WTC11 (cell line): ENCODE measurements around the gene MAPKAPK5. TPM values are rescaled to one million over a fixed set of nuclear protein-coding genes. Genes with fewer than 3 reads are reported as not detected.

Source experiments
- ATAC-seq: fragments of 200-7000 bp; cut with Tn5 transposase; 2 replicates; pipeline ENCODE4 v1.10.0; 2021; ENCODE audit warnings: mild to moderate bottlenecking, moderate library complexity
- CTCF ChIA-PET: fragments of 300-600 bp; sonication (Branson Sonifier 250); formaldehyde crosslinking; loops from one replicate; lab custom pipeline; 2021; ENCODE audit warnings: antibody characterized with exemption; lab: Charles Lee
- POLR2A ChIA-PET: fragments of 350-600 bp; sonication (Branson Sonifier 250); formaldehyde crosslinking; loops from one replicate; lab custom pipeline; 2021; ENCODE audit warnings: antibody characterized with exemption; lab: Charles Lee
- DNase-seq: peaks from one replicate; pipeline ENCODE4 v3.0.0; 2021; ENCODE audit warnings: low spot score
- H3K27ac Mint-ChIP-seq: 2 replicates; pipeline ENCODE4 v1.8.0; 2021; ENCODE audit warnings: mixed read lengths
- H3K27me3 Mint-ChIP-seq: 2 replicates; pipeline ENCODE4 v1.8.0; 2021; ENCODE audit warnings: low read depth, mild to moderate bottlenecking, moderate library complexity, mixed read lengths
- H3K36me3 Mint-ChIP-seq: 2 replicates; pipeline ENCODE4 v1.8.0; 2021; ENCODE audit warnings: mixed read lengths
- H3K4me1 Mint-ChIP-seq: 2 replicates; pipeline ENCODE4 v1.8.0; 2022; ENCODE audit warnings: mixed read lengths
- H3K4me3 Mint-ChIP-seq: 2 replicates; pipeline ENCODE4 v1.8.0; 2021; ENCODE audit warnings: mild to moderate bottlenecking, moderate library complexity, mixed read lengths
- H3K9me3 Mint-ChIP-seq: 2 replicates; pipeline ENCODE4 v1.8.0; 2021; ENCODE audit warnings: mixed read lengths
- AFF4 ChIP-seq: sonication (generic); formaldehyde crosslinking; IDR thresholded peaks from 2 replicates; pipeline ENCODE4 v1.8.1; 2023; ENCODE audit warnings: mild to moderate bottlenecking, missing genetic modification reagents, borderline replicate concordance
- AR ChIP-seq: fragments of 250-450 bp; sonication (Bioruptor Pico); IDR thresholded peaks from 2 replicates; pipeline ENCODE4 v1.9.0; 2021; ENCODE audit warnings: mild to moderate bottlenecking
- ATF1 ChIP-seq: sonication (generic); formaldehyde crosslinking; IDR thresholded peaks from 2 replicates; pipeline ENCODE4 v1.8.1; 2023; ENCODE audit warnings: mild to moderate bottlenecking, moderate library complexity, missing genetic modification reagents
- ATF6 ChIP-seq: sonication (generic); formaldehyde crosslinking; IDR thresholded peaks from 2 replicates; pipeline ENCODE4 v1.8.1; 2023; ENCODE audit warnings: mild to moderate bottlenecking, missing genetic modification reagents
- CTCF ChIP-seq: fragments of 200-600 bp; IDR thresholded peaks from 2 replicates; pipeline ENCODE4 v1.8.0; 2022; ENCODE audit warnings: antibody characterized with exemption
- ESRRA ChIP-seq: sonication (generic); formaldehyde crosslinking; IDR thresholded peaks from 2 replicates; pipeline ENCODE4 v1.8.1; 2022; ENCODE audit warnings: mild to moderate bottlenecking, missing genetic modification reagents, borderline replicate concordance
- FOXK1 ChIP-seq: sonication (generic); formaldehyde crosslinking; IDR thresholded peaks from 2 replicates; pipeline ENCODE4 v1.8.0; 2022; ENCODE audit warnings: mild to moderate bottlenecking, moderate library complexity, missing genetic modification reagents
- GTF2I ChIP-seq: fragments of 250-450 bp; sonication (Bioruptor Pico); conservative IDR thresholded peaks from 2 replicates; pipeline ENCODE4 v1.4.0; 2021; ENCODE audit warnings: mild to moderate bottlenecking
- HMGA2 ChIP-seq: fragments of 250-450 bp; sonication (Bioruptor Pico); IDR thresholded peaks from 2 replicates; pipeline ENCODE4 v1.4.0; 2021; ENCODE audit warnings: mild to moderate bottlenecking, moderate library complexity
- JUN ChIP-seq: sonication (generic); formaldehyde crosslinking; IDR thresholded peaks from 2 replicates; pipeline ENCODE4 v1.8.0; 2023; ENCODE audit warnings: mild to moderate bottlenecking, missing genetic modification reagents
- MLX ChIP-seq: sonication (generic); formaldehyde crosslinking; IDR thresholded peaks from 2 replicates; pipeline ENCODE4 v1.8.1; 2023; ENCODE audit warnings: mild to moderate bottlenecking, missing genetic modification reagents, moderate library complexity
- PREB ChIP-seq: sonication (generic); formaldehyde crosslinking; IDR thresholded peaks from 2 replicates; pipeline ENCODE4 v1.8.1; 2022; ENCODE audit warnings: mild to moderate bottlenecking, missing genetic modification reagents, moderate library complexity, borderline replicate concordance
- RELA ChIP-seq: sonication (generic); formaldehyde crosslinking; IDR thresholded peaks from 2 replicates; pipeline ENCODE4 v1.8.1; 2022; ENCODE audit warnings: missing genetic modification reagents, mild to moderate bottlenecking, borderline replicate concordance
- SOX15 ChIP-seq: fragments of 250-450 bp; sonication (Bioruptor Pico); IDR thresholded peaks from 2 replicates; pipeline ENCODE4 v1.9.0; 2021; ENCODE audit warnings: mild to moderate bottlenecking
- TEAD1 ChIP-seq: sonication (generic); formaldehyde crosslinking; IDR thresholded peaks from 2 replicates; pipeline ENCODE4 v1.8.0; 2022; ENCODE audit warnings: mild to moderate bottlenecking, missing genetic modification reagents
- USF2 ChIP-seq: sonication (generic); formaldehyde crosslinking; IDR thresholded peaks from 2 replicates; pipeline ENCODE4 v1.8.1; 2023; ENCODE audit warnings: mild to moderate bottlenecking, missing genetic modification reagents, moderate library complexity
- ZMAT4 ChIP-seq: fragments of 250-450 bp; sonication (Bioruptor Pico); IDR thresholded peaks from 2 replicates; pipeline ENCODE4 v1.9.0; 2021; ENCODE audit warnings: mild to moderate bottlenecking
- ZNF138 ChIP-seq: sonication (generic); formaldehyde crosslinking; conservative IDR thresholded peaks from 2 replicates; pipeline ENCODE4 v1.8.1; 2022; ENCODE audit warnings: mild to moderate bottlenecking, moderate library complexity, missing genetic modification reagents
- ZNF263 ChIP-seq: sonication (generic); formaldehyde crosslinking; IDR thresholded peaks from 2 replicates; pipeline ENCODE4 v1.8.1; 2022; ENCODE audit warnings: low read depth, mild to moderate bottlenecking, moderate library complexity, missing genetic modification reagents
- ZNF396 ChIP-seq: fragments of 250-450 bp; sonication (Bioruptor Pico); IDR thresholded peaks from 2 replicates; pipeline ENCODE4 v1.8.0; 2021; ENCODE audit warnings: mild to moderate bottlenecking, moderate library complexity, borderline replicate concordance
- total RNA-seq: library from RNA; stranded (reverse); gene quantifications from 3 replicates; pipeline ENCODE4 v1.2.3, GENCODE V29; 2021

Gene MAPKAPK5
- total RNA-seq, 1 experiment from 2014 or later, result 81.8 TPM

GRCh38 chr12:111864913-111865312 is 22.9 kb downstream of the MAPKAPK5 start (continued):
- TF ChIP-seq ATF6 (CRISPR knock-in tag), result no peak
- TF ChIP-seq SOX15, result no peak
- no peak for TF ChIP-seq GTF2I (CRISPR knock-in tag)
- no peak for TF ChIP-seq USF2 (CRISPR knock-in tag)
- TF ChIP-seq JUN, result no peak
- no peak for TF ChIP-seq CTCF
- no peak for TF ChIP-seq ZNF396 (CRISPR knock-in tag)
- no peak for TF ChIP-seq MLX
- TF ChIP-seq ZMAT4 (CRISPR knock-in tag), result no peak
- no peak for TF ChIP-seq ATF1 (CRISPR knock-in tag)
- TF ChIP-seq ZNF263 (CRISPR knock-in tag), result no peak
- TF ChIP-seq AR, result no peak

GRCh38 chr12:111867531-111867930 is 25.5 kb downstream of the MAPKAPK5 start:
- ChIA-PET CTCF (interaction anchor here (1.0 kb wide), 1 partner anchor 55 kb away, joined by 3 read pairs; no protein-coding TSS in a partner anchor), POLR2A (interaction anchor here (1.6 kb wide), 1 partner anchor 25 kb away, joined by 9 read pairs; the partner anchor contains the start of gene MAPKAPK5)
- peaks cover 8% of the 10 kb centered on the region for H3K9me3 Mint-ChIP-seq
- peak overlapping the region; percentile 97 for H3K27ac Mint-ChIP-seq
- ATAC-seq, result no peak
- no peak for DNase-seq
- H3K4me3 Mint-ChIP-seq, result peak overlapping the region; percentile 49
- no peaks in the 10 kb centered on the region for H3K27me3 Mint-ChIP-seq
- H3K4me1 Mint-ChIP-seq, result peaks cover 55% of the 10 kb centered on the region
- peaks cover 46% of the 10 kb centered on the region for H3K36me3 Mint-ChIP-seq
- no peak for TF ChIP-seq SOX15
- TF ChIP-seq ZNF138 (CRISPR knock-in tag), result no peak
- no peak for TF ChIP-seq FOXK1
- no peak for TF ChIP-seq PREB (CRISPR knock-in tag)
- TF ChIP-seq HMGA2, result no peak
- TF ChIP-seq ESRRA (CRISPR knock-in tag), result no peak
- no peak for TF ChIP-seq ZNF396 (CRISPR knock-in tag)
- TF ChIP-seq JUN, result no peak
- TF ChIP-seq AFF4 (CRISPR knock-in tag), result no peak
- no peak for TF ChIP-seq USF2 (CRISPR knock-in tag)
- TF ChIP-seq TEAD1 (CRISPR knock-in tag), result no peak
- TF ChIP-seq RELA (CRISPR knock-in tag), result no peak
